ENCODE results near the gene CSTF1.

DNA sequence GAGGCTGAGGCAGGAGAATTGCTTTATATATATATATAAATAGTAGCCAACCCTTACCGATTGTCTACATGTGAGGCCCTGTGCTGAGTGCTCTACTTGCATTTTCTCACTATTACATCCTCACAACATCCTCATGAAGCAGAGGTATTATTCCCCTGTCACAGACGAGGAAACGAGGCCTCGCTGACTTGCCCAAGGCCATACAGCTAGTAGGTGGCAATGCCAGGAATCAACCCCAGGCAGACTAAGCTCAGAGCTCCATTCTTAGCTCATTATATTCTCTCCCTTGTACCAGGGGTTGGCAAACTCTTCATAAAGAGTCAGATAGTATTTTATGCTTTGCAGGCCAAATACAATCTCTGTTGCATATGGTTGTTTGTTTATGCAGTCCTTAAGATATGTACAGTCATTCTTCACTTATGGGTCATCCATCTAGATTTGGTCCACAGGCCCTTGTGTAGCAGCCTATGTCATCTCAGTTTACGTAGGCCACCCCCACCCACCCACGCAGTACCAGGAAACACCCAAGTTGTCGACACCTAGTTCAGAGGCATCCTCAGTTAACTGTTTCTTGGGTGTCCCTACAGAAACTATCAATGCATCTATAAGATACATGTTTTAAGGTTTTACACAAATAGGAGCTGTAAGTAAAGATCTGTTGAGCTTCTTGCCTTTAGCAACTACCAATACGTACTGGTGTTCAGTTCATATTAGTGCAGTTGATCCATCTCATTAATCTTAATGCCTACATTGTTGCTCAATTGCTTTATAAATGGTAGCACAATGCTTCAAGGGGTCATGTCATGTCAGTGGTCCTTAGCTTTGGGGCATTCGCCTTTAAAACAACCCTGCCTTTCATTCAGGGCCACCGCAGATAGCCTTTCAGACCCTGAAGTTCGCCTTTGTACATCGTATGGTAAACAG lies 22.7 kb downstream of the CSTF1 start:
- no peak for TF ChIP-seq CTCF (conservative IDR thresholded peaks at IDR 0.05; ENCODE audit: low read depth, low read length)
- TF ChIP-seq MXI1 (IDR thresholded peaks at IDR 0.05; ENCODE audit: borderline replicate concordance, low read depth, low read length), result no peak
- TF ChIP-seq POLR2A (IDR thresholded peaks at IDR 0.05; ENCODE audit: low read depth, low read length), result peak; percentile 57
- no peak; the same call in 1 of the 2 replicates for TF ChIP-seq SMC3 (IDR thresholded peaks at IDR 0.05; ENCODE audit: low read depth, low read length)
- TF ChIP-seq CEBPB (IDR thresholded peaks at IDR 0.05; ENCODE audit: low read depth, low read length), result peak; percentile 18; the same call in 1 of the 2 replicates
- no peak for TF ChIP-seq RAD21 (IDR thresholded peaks at IDR 0.05; ENCODE audit: low read length)
- no peak for TF ChIP-seq USF2 (IDR thresholded peaks at IDR 0.05; ENCODE audit: low read depth, low read length)
- 0 out of 2 replicates have a peak, but pooled peaks have one; percentile 52 for TF ChIP-seq BHLHE40 (IDR thresholded peaks at IDR 0.05; ENCODE audit: low read depth, low read length)
- TF ChIP-seq MAZ (IDR thresholded peaks at IDR 0.05; ENCODE audit: borderline replicate concordance, low read depth, low read length), result no peak
- no peak for TF ChIP-seq ELK1 (IDR thresholded peaks at IDR 0.05; ENCODE audit: borderline replicate concordance, low read depth, low read length)
